Dermis blood vessel endothelial cell (primary cell): ENCODE measurements around the gene ZNF784. TPM values are rescaled to one million over a fixed set of nuclear protein-coding genes. Genes with fewer than 3 reads are reported as not detected.

Experiments used
- DNase-seq: peaks from one replicate; pipeline ENCODE4 v3.0.0; 2010
- total RNA-seq: library from RNA; depleted of rRNA; stranded (reverse); fragments of >200 nt; gene quantifications from 2 replicates; pipeline ENCODE4 v1.2.3, GENCODE V29; 2014

Gene ZNF784
- total RNA-seq, 1 donor from 2014 or later = 5.3 TPM

DNA sequence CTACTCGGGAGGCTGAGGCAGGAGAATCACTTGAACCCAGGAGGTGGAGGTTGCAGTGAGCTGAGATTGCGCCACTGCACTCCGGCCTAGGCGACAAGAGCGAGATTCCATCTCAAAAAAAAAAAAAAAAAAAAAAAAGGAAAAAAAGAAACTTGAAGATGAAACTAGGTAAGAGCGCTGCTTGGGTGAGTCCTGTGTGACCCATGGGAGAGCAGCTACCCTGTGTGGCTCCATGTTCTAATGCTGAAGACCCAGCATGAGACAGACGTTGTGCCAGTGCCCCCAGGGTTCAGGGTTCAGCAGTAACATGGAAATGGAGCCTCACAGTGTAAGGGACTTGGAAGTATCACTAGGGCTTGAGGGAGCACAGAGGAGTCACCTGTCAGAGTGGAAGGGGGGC is 5.9 kb downstream of the ZNF784 start:
- no peak for DNase-seq

- DNase-seq = peak; percentile 52
Measured at GRCh38 chr19:55617426-55617825, 6.9 kb downstream of the ZNF784 start.

GRCh38 chr19:55616395-55616875 is 7.9 kb downstream of the ZNF784 start:
- no peak for DNase-seq

DNA sequence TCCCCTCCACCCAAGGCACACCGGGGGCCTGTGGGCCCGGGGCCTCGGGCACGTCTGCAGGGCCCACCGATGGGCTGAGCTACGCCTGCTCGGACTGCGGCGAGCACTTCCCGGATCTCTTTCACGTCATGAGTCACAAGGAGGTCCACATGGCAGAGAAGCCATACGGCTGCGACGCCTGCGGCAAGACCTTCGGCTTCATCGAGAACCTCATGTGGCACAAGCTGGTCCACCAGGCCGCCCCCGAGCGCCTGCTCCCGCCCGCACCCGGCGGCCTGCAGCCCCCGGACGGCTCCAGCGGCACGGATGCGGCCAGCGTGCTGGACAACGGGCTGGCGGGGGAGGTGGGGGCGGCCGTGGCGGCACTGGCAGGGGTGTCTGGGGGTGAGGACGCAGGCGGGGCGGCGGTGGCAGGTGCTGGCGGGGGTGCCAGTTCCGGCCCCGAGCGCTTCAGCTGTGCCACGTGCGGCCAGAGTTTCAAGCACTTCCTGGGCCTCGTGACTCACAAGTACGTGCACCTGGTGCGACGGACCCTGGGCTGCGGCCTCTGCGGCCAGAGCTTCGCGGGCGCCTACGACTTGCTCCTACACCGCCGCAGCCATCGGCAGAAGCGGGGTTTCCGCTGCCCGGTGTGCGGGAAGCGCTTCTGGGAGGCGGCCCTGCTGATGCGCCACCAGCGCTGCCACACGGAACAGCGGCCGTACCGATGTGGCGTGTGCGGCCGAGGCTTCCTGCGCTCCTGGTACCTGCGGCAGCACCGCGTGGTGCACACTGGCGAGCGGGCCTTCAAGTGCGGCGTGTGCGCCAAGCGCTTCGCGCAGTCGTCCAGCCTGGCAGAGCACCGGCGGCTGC is 8.6 kb downstream of the ZNF784 start:
- no peak for DNase-seq

DNA sequence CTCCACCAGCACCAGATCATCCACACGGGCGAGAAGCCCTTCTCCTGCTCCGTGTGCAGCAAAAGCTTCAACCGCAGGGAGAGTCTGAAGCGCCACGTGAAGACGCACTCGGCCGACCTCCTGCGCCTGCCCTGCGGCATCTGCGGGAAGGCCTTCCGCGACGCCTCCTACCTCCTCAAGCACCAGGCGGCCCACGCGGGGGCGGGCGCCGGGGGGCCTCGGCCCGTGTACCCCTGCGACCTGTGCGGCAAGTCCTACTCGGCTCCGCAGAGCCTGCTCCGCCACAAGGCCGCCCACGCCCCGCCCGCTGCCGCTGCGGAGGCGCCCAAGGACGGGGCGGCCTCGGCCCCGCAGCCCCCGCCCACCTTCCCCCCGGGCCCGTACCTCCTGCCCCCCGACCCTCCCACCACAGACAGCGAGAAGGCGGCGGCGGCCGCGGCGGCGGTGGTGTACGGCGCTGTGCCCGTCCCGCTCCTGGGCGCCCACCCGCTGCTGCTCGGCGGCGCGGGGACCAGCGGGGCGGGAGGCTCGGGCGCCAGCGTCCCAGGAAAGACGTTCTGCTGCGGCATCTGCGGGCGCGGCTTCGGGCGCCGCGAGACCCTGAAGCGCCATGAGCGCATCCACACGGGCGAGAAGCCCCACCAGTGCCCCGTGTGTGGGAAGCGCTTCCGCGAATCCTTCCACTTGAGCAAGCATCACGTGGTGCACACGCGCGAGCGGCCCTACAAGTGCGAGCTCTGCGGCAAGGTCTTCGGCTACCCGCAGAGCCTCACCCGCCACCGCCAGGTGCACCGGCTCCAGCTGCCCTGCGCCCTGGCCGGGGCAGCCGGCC is 9.4 kb downstream of the ZNF784 start:
- no peak for DNase-seq

DNA sequence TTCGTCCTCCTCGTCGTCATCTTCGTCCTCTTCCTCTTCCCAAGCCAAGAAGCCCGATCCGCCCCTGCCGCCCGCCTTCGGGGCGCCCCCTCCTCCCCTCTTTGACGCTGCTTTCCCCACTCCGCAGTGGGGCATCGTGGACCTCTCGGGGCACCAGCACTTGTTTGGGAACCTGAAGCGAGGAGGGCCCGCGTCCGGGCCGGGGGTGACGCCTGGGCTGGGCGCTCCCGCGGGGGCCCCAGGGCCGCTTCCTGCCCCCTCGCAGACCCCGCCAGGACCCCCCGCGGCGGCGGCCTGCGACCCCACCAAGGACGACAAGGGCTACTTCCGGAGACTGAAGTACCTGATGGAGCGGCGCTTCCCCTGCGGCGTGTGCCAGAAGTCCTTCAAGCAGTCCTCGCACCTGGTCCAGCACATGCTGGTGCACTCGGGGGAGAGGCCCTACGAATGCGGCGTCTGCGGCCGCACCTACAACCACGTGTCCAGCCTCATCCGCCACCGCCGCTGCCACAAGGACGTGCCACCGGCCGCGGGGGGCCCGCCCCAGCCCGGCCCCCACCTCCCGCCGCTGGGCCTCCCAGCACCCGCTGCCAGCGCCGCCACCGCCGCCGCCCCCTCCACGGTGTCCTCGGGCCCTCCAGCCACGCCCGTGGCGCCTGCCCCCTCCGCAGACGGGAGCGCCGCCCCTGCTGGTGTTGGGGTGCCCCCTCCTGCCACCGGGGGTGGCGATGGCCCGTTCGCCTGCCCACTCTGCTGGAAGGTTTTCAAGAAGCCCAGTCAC is 10.2 kb downstream of the ZNF784 start:
- DNase-seq = no peak

GRCh38 chr19:55613396-55613795 is 11.0 kb downstream of the ZNF784 start:
- no peak for DNase-seq

- no peak for DNase-seq
Measured at GRCh38 chr19:55611983-55612645, 12.3 kb downstream of the ZNF784 start.

DNA sequence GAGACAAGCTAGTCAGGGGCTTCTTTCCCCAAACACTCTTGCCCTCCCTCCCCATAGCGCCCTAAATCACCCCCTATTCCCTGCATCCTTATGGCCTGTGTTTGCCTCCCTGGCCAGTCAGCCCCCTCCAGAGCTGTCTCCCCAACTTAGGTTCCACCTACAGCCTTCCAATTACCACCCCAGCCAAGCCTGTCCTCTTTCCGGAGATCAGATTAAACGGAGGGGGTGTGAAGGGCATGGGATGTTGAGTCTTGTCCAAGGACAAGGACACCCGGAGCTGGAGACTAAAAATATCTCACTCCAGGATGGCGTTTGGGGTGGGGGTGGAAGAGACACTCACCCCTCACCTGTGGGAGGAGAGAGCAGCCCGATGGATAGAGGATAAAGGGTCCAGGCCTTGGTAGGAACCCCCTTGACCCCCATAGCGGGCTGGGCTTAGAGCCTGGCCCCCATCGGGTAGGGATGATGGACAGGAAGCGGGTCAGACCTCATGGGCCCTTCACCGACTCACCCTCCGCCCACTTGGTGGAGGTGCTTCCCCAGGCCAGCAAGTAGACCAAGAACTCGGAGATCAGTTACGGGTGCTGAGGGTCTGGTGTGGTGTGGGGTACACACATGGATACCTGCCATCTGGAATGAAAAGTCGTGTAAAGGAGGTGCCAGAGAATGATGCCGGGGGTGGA is 12.9 kb downstream of the ZNF784 start:
- DNase-seq = no peak

GRCh38 chr19:55609326-55609725 is 15.0 kb downstream of the ZNF784 start:
- DNase-seq = no peak

GRCh38 chr19:55606817-55607216 is 17.5 kb downstream of the ZNF784 start:
- no peak for DNase-seq

- DNase-seq = no peak
Measured at GRCh38 chr19:55606471-55606787, 17.9 kb downstream of the ZNF784 start.

GRCh38 chr19:55605637-55606470 is 18.5 kb downstream of the ZNF784 start, which contains the start of gene ZNF865:
ZNF865 (plus strand) TSS chr19:55605647; CDS start chr19:55613619, 7,972 bp downstream.
- DNase-seq = peak; percentile 93

- DNase-seq = peak; percentile 98
Measured at GRCh38 chr19:55605207-55605636, 19.1 kb downstream of the ZNF784 start.

DNA sequence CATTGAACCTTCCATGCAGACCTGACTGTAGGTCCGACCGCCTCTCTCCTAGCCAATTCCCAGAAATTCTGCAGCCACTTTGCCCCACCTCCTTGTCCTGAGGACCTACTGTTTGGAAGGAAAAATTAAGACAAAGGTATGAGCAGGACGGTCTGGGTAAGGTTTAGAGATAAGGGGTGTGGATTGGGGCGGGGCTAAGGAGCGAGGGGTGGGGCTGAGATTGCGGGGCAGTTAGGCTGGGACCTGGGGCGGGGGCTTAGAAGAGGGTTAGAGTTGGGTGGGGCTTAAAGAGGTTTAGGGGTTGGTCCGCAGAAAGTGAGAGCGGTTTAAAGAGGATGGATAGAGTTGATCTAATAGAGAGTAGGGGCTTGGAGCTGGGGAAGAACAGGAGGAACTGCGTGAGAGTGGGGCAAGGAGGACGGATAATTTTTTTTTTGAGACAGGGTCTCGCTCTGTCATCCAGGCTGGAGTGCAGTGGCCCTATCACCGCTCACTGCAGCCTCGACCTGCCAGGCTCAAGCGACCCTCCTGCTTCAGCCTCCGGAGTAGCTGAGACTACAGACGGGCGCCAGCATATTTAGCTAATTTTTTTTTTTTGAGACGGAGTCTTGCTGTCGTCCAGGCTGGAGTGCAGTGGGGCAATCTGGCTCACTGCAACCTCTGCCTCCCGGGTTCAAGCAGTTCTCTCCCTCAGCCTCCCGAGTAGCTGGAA is 20.6 kb downstream of the ZNF784 start:
- no peak for DNase-seq

- DNase-seq = no peak
Measured at GRCh38 chr19:55603115-55603514, 21.3 kb downstream of the ZNF784 start.

DNA sequence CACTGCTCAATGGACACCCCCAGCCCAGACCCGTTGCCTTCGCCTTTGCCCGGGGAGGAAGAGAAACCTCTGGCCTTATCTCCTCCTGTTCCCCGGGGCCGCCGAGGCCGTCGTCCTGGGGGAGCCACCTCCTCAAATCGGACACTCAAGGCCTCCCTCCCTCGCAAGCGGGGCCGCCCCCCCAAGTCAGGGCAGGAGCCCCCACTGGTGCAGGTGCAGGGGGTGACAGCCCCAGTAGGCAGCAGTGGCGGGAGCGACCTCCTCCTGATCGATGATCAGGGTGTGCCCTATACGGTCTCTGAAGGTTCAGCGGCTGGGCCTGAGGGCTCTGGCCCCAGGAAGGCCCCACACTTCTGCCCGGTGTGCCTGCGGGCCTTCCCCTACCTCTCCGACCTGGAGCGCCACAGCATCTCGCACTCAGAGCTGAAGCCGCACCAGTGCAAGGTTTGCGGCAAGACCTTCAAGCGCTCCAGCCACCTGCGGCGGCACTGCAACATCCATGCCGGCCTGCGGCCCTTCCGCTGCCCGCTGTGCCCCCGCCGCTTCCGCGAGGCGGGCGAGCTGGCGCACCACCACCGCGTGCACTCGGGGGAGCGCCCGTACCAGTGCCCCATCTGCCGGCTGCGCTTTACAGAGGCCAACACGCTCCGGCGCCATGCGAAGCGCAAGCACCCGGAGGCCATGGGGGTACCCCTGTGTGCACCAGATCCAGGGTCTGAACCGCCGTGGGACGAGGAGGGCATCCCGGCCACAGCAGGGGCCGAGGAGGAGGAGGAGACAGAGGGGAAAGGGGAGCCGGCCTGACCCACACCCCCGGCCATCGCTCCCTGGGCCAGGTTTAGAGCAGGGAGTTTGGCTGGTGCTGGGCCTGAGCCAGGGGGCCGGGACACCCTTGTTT is 22.0 kb downstream of the ZNF784 start:
- no peak for DNase-seq

GRCh38 chr19:55601084-55601483 is 23.3 kb downstream of the ZNF784 start:
- no peak for DNase-seq

DNA sequence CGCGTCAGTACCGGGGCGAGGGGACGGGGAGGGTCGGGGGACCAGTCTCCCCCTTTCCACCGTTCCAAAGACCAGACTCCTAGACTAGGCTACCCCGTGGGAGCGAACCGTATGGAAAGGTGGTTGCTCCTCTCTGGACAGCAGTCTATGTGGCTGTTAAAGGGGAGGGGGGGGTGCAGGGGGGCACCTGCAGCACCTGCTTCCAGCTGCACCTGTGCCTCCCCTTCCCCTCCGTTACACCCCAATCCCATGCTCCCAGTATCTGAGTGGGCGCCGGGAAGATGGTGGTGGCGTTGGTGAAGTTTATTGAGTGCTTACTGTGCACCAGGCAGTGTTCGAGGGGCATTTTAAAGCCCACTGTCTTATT is 23.7 kb downstream of the ZNF784 start:
- no peak for DNase-seq
